DOHH2 (cell line): ENCODE results near the gene EVC2.

Experiments used
- H3F3A ChIP-seq: fragments of 200-600 bp; sonication (generic), shearing (Covaris generic); 2 replicates; pipeline ENCODE4 v1.6.0; 2016; ENCODE audit warnings: antibody characterized with exemption, mild to moderate bottlenecking; ENCODE audit not compliant: control insufficient read depth, insufficient read depth
- H3K27ac ChIP-seq: fragments of 200-600 bp; sonication (generic); 2 replicates; pipeline ENCODE4 v1.5.1; 2014; ENCODE audit warnings: low read depth, mild to moderate bottlenecking, low read length, moderate library complexity
- H3K27me3 ChIP-seq: fragments of 200-600 bp; sonication (generic); 2 replicates; pipeline ENCODE4 v1.6.1; 2014; ENCODE audit warnings: mild to moderate bottlenecking, low read length, mixed read lengths; ENCODE audit not compliant: control insufficient read depth
- H3K36me3 ChIP-seq: fragments of 200-600 bp; sonication (generic); 2 replicates; pipeline ENCODE4 v1.6.1; 2014; ENCODE audit warnings: mild to moderate bottlenecking, low read length, moderate library complexity, mixed read lengths; ENCODE audit not compliant: control insufficient read depth
- H3K4me1 ChIP-seq: fragments of 200-600 bp; sonication (generic); 2 replicates; pipeline ENCODE4 v1.6.1; 2014; ENCODE audit warnings: mild to moderate bottlenecking, low read length, mixed read lengths; ENCODE audit not compliant: control insufficient read depth
- H3K4me2 ChIP-seq: fragments of 200-600 bp; sonication (generic); 2 replicates; pipeline ENCODE4 v1.6.0; 2014; ENCODE audit warnings: mild to moderate bottlenecking, low read length, moderate library complexity
- H3K4me3 ChIP-seq: fragments of 200-600 bp; sonication (generic); 2 replicates; pipeline ENCODE4 v1.5.1; 2014; ENCODE audit warnings: mild to moderate bottlenecking, low read length, mixed read lengths
- H3K79me2 ChIP-seq: fragments of 200-600 bp; sonication (generic); 2 replicates; pipeline ENCODE4 v1.6.1; 2014; ENCODE audit warnings: mild to moderate bottlenecking, low read length, mixed read lengths; ENCODE audit not compliant: control insufficient read depth
- H3K9me2 ChIP-seq: fragments of 200-600 bp; sonication (generic); replicated peaks from 2 replicates; pipeline ENCODE4 v1.6.1; 2014; ENCODE audit warnings: mild to moderate bottlenecking, low read length, mixed read lengths; ENCODE audit not compliant: control insufficient read depth
- H3K9me3 ChIP-seq: fragments of 200-600 bp; sonication (generic); 2 replicates; pipeline ENCODE4 v1.6.1; 2014; ENCODE audit warnings: antibody characterized with exemption, low read length, mixed read lengths; ENCODE audit not compliant: control insufficient read depth, insufficient read depth
- H4K20me1 ChIP-seq: fragments of 200-600 bp; sonication (generic); 2 replicates; pipeline ENCODE4 v1.6.0; 2014; ENCODE audit warnings: low read depth, mild to moderate bottlenecking, antibody characterized with exemption, low read length, moderate library complexity; ENCODE audit not compliant: control insufficient read depth, insufficient read depth
- EZH2phosphoT487 ChIP-seq: fragments of 200-600 bp; sonication (generic); IDR thresholded peaks from 2 replicates; pipeline ENCODE4 v1.6.1; 2017; ENCODE audit warnings: borderline replicate concordance, mild to moderate bottlenecking, antibody characterized with exemption, low read length, moderate library complexity, mixed read lengths
- TF ChIP-seq, protein P1 (sequence below): fragments of 200-600 bp; sonication (generic); IDR thresholded peaks from one replicate; pipeline ENCODE4 v1.5.1; 2014; ENCODE audit warnings: antibody characterized with exemption, mild to moderate bottlenecking, low read depth, low read length; ENCODE audit not compliant: poor library complexity, severe bottlenecking

EVC2 gene

DNA sequence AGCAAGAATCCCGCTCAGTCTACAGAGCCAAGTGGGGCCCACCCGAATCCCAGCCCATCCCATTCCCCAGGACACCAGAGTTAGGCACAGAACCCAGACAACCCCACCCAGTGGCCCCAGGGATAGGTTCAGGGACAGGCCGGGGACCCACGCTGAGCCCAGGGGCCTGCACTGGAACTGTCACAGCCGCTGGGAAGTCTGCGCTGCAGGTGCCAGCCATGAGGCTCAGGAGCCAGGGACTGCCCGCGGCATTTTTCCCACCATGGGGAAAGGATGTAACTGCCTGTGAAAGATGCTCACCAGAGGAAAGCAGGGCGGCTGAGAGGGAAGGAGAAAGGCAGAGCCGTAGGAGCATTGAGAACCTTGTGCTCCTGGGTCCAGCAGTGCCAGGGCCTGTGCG is 12.0 kb downstream of the EVC2 start:
- Histone ChIP-seq H3F3A (no peaks in the 10 kb centered on the region), H3K79me2 (no peaks in the 10 kb centered on the region), H3K9me2 (no peaks in the 10 kb centered on the region), H3K9me3 (no peaks in the 10 kb centered on the region), H4K20me1 (no peaks in the 10 kb centered on the region), H3K4me1 (no peaks in the 10 kb centered on the region), H3K27me3 (no peaks in the 10 kb centered on the region), H3K4me3 (no peak overlapping the region), H3K36me3 (no peaks in the 10 kb centered on the region), H3K27ac (no peak overlapping the region), H3K4me2 (no peak overlapping the region)
- TF ChIP-seq EZH2phosphoT487 = no peak
- TF ChIP-seq, protein P1, sequence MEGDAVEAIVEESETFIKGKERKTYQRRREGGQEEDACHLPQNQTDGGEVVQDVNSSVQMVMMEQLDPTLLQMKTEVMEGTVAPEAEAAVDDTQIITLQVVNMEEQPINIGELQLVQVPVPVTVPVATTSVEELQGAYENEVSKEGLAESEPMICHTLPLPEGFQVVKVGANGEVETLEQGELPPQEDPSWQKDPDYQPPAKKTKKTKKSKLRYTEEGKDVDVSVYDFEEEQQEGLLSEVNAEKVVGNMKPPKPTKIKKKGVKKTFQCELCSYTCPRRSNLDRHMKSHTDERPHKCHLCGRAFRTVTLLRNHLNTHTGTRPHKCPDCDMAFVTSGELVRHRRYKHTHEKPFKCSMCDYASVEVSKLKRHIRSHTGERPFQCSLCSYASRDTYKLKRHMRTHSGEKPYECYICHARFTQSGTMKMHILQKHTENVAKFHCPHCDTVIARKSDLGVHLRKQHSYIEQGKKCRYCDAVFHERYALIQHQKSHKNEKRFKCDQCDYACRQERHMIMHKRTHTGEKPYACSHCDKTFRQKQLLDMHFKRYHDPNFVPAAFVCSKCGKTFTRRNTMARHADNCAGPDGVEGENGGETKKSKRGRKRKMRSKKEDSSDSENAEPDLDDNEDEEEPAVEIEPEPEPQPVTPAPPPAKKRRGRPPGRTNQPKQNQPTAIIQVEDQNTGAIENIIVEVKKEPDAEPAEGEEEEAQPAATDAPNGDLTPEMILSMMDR = no peak

DNA sequence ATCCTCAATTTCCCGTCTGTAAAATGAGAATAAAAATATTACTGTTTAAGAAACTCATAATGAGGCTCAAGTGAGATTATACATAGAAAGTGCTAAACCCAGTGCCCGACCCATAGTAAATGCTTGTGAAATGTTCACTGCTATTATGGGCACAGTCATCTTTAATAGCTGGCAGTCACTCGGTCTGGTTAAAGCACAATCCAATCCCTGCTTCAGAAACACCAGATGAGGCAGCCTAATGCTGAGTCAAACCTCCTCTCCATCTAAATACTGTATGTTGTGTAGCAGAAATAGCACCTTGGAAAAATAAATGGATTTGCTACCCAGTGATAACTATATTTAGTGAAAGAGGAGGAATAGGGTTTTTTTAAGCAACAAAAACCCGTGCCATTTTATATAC is 14.5 kb downstream of the EVC2 start:
- no peak overlapping the region for H3K4me2 ChIP-seq
- no peaks in the 10 kb centered on the region for H3K27me3 ChIP-seq
- no peak for TF ChIP-seq EZH2phosphoT487
- TF ChIP-seq, protein P1 = no peak
- no peaks in the 10 kb centered on the region for H3K9me2 ChIP-seq
- H3K36me3 ChIP-seq = no peaks in the 10 kb centered on the region
- no peak overlapping the region for H3K4me3 ChIP-seq
- H3K4me1 ChIP-seq = no peaks in the 10 kb centered on the region
- no peaks in the 10 kb centered on the region for H3K79me2 ChIP-seq
- H3F3A ChIP-seq = no peaks in the 10 kb centered on the region
- no peaks in the 10 kb centered on the region for H4K20me1 ChIP-seq
- no peak overlapping the region for H3K27ac ChIP-seq
- no peaks in the 10 kb centered on the region for H3K9me3 ChIP-seq

DNA sequence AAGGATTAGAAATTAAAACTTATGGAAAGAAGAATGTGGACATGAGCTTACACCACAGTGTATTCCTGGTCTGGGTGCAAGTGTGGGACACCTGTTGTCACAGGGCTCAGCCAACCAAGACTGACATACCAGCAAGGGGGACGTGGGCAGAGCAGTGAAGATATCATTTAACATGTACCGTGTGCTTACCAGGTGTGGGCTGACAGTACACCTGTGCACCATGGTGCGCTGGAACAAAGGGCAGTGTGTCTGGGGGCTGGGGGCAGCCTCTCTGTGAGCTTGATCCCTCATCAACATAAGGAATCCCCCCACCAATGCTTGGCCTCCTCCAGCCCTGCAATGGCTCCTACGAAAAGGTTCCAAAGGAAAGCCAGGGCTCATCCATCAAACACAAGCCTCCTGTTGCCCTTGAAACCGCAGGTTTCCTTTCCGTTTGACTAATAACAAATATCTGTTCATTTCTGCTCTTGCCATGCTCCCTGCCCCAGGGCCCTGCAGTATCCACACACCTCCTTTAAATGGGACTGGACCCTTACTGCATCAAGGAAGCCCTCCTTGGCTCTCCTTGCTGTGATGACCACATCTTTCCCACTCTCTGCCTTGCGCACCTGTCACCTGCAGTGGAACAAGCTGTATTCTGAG is 16.7 kb downstream of the EVC2 start:
- H3K9me2 ChIP-seq = no peaks in the 10 kb centered on the region
- H3K79me2 ChIP-seq = no peaks in the 10 kb centered on the region
- H3K4me2 ChIP-seq = no peak overlapping the region
- H3K4me1 ChIP-seq = no peaks in the 10 kb centered on the region
- H4K20me1 ChIP-seq = no peaks in the 10 kb centered on the region
- no peaks in the 10 kb centered on the region for H3K27me3 ChIP-seq
- H3K27ac ChIP-seq = no peak overlapping the region
- H3K4me3 ChIP-seq = no peak overlapping the region
- TF ChIP-seq, protein P1 = no peak
- TF ChIP-seq EZH2phosphoT487 = no peak
- no peaks in the 10 kb centered on the region for H3F3A ChIP-seq
- H3K36me3 ChIP-seq = no peaks in the 10 kb centered on the region
- no peaks in the 10 kb centered on the region for H3K9me3 ChIP-seq
